Epidermal melanocyte (primary cell): ENCODE results near the gene TMEM222.
"Not testable (repeated sequence)": the region's sequence is repeated elsewhere in the genome, so short reads cannot be mapped to it uniquely, and the experiment has no call there.

ENCODE experiments used
- DNase-seq: peaks from one replicate; pipeline ENCODE4 v3.0.0; 2011; ENCODE audit warnings: low spot score; ENCODE audit not compliant: insufficient read length

The TMEM222 gene, protein sequence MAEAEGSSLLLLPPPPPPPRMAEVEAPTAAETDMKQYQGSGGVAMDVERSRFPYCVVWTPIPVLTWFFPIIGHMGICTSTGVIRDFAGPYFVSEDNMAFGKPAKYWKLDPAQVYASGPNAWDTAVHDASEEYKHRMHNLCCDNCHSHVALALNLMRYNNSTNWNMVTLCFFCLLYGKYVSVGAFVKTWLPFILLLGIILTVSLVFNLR

DNA sequence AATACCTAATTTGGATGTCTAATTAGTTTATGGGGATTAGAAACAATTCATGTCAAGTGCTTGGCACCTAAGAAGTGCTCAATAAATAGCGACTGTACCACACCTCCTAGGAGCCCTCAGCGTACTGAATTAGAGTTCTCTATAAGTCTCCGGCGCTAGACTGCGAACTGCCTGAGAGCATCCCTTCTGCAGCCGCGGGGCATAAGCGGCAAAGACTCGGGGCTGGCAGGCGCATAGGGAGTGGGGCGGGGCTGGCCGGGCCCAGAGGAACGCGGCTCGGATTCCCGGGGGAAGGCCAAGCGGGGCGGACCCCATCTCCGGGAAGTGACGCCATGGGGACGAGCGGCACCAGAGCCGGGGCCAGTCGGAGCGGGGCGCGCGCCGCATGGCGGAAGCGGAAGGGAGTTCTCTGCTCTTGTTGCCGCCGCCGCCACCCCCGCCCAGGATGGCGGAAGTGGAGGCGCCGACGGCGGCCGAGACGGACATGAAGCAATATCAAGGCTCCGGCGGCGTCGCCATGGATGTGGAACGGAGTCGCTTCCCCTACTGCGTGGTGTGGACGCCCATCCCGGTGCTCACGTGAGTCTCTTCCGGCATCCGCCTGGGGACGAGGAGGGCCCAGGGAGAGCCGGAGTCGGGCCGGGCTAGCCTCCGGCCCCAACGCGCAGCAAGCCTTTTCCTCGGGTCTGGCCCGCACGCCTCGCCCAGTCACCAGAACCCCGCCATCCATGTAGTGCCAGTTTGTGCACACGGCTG is at the start of gene TMEM222:
TMEM222 (plus strand) TSS at position 351 of the 756 bp plus-strand sequence; CDS start at position 386, 35 bp downstream.
- peak; percentile 95 for DNase-seq

DNA sequence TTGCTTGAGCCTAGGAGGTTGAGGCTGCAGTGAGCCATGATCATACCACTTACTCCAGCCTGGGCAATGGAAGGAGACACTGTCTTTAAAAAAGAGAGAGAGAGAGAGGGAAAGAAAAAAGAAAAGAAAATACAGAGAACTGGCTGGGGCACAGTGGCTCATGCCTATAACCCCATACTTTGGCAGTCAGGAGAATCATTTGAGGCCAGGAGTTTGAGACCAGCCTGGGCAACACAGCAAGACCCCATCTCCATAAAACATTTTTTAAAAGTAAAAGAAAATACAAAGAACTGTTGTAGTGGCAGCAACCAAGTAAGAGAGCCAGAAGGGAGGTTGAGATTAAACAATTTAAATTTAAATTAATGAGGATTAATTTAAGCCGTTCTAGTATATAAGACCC is 47.8 kb upstream of the TMEM222 start:
- DNase-seq = no peak

DNA sequence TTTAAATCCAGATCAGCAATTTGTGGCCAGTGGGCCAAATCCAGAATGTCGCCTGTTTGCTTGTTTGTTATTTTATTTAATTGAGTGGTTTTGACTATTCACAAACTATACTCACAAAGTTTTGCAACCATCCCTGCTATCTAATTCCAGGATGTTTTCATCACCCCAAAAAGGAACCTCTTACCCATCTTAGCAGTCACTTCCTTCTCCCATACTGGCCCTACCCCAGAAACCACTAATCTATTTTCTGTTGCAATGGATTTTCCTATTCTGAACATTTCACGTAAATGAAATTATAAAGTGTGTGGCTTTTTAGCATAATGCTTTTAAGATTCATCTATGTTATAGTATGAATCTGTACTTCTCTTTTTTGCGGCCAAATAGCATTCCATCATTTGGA is 46.3 kb upstream of the TMEM222 start:
- no peak for DNase-seq

GRCh38 chr1:27284425-27285273 is 37.3 kb upstream of the TMEM222 start:
- peak; percentile 97 for DNase-seq

DNA sequence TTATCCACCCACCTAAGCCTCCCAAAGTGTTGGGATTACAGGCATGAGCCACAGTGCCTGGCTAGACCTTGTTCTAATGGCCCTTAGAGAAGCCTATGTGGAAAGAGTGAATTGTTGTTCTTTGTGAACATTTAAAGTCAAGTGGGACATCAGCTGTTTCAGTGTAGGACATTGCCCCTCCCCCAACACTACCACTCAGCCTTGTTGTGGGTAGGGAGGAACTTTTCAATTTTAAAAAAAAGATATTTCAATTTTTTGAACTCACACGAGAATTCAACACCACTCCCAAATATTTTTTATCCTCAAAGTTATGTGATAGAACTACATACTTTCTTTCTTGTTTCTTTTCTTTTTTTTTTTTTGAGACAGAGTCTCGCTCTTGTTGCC is 36.7 kb upstream of the TMEM222 start:
- no peak for DNase-seq

GRCh38 chr1:27285821-27286220 is 36.1 kb upstream of the TMEM222 start:
- not testable (repeated sequence) for DNase-seq

DNA sequence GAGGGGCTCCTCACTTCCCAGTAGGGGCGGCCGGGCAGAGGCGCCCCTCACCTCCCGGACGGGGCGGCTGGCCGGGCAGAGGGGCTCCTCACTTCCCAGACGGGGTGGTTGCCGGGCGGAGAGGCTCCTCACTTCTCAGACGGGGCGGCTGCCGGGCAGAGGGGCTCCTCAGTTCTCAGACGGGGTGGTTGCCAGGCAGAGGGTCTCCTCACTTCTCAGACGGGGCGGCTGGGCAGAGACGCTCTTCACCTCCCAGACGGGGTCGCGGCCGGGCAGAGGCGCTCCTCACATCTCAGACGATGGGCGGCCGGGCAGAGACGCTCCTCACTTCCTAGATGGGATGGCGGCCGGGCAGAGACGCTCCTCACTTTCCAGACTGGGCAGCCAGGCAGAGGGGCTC is 32.8 kb upstream of the TMEM222 start:
- not testable (repeated sequence) for DNase-seq

GRCh38 chr1:27290581-27290980 is 31.4 kb upstream of the TMEM222 start:
- no peak for DNase-seq

- DNase-seq = no peak
Observed at GRCh38 chr1:27292106-27292505, 29.9 kb upstream of the TMEM222 start.

GRCh38 chr1:27293915-27294314 is 28.0 kb upstream of the TMEM222 start:
- DNase-seq = no peak

DNA sequence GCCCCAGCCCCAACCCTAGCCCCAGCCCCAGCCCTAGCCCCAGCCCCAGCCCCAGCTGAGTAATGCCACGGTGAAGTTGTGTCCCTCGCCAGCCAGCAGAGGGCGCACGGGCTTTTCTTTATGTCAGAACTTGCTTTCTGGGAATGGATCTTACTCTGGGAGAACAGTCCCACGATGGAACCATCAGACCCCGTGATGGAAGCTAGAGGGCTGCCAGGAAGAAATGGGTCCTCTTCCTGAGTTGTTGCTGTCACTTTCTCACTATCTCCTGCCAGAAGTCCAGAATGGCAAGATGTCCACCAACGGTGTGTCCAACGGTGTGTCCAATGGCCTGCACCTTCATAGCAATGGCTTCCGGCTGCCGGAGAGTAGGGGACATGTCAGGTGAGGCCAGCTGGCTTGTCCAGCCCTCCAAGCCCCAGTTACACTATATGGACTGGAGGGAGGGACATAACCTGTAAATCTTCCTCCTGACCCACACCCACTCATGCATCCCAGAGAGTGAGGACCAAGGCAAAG is 25.1 kb upstream of the TMEM222 start:
- DNase-seq = peak; percentile 78

DNA sequence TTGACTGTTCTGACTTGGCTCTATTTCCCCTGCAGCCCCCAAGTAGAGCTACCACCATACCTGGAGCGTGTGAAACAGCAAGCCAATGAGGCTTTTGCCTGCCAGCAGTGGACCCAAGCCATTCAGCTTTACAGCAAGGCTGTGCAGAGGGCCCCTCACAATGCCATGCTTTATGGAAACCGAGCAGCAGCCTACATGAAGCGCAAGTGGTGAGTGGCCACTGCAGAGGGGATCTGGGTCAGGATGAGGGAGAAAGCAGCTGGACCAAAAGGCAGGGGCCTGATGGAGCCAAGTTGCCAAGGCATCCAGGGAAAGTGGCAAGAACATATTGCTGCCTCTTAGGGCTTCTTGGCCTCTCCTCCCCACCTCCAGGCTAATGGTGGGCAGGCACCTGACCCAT is 24.1 kb upstream of the TMEM222 start:
- DNase-seq = no peak

- DNase-seq = no peak
Observed at GRCh38 chr1:27298632-27299384, 23.2 kb upstream of the TMEM222 start.

GRCh38 chr1:27299385-27300271 is 22.3 kb upstream of the TMEM222 start:
- DNase-seq = peak; percentile 94

DNA sequence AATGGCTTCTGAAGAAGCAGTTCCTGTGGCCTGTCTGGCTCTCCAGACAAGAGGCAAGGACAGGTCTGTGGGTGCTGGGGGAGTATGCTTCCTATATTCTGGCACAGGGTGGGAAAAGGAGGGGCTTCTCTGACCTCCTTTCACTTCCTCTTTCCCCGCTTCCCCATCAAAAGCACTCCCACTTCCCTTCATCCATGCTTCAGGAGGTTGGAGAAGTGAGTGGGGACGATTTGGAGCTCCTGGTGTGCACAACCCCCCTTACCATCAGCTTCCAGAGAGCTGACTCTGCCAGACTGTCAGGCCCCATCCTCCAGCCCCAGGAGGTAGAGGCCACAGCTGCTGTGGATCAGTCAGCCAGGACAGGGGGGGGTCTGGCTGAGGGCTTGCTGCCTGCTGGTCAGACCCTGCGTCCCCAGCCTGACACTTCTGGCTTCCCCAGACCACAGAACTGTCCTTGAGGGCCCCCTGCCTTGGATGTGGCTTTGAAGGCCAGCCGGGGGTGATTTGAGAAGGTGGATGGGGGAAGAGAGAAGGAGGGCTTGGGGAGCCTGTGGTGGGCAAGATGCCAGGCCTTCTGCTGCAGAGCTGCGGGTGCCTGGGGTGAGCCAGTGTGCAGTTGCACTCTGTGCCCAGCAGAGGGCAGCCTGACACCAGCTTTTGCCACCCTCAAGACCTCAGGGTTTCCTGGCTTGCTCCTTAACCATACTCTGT is 21.5 kb upstream of the TMEM222 start:
- DNase-seq = peak; percentile 92

- DNase-seq = no peak
Observed at GRCh38 chr1:27301052-27301422, 20.9 kb upstream of the TMEM222 start.

DNA sequence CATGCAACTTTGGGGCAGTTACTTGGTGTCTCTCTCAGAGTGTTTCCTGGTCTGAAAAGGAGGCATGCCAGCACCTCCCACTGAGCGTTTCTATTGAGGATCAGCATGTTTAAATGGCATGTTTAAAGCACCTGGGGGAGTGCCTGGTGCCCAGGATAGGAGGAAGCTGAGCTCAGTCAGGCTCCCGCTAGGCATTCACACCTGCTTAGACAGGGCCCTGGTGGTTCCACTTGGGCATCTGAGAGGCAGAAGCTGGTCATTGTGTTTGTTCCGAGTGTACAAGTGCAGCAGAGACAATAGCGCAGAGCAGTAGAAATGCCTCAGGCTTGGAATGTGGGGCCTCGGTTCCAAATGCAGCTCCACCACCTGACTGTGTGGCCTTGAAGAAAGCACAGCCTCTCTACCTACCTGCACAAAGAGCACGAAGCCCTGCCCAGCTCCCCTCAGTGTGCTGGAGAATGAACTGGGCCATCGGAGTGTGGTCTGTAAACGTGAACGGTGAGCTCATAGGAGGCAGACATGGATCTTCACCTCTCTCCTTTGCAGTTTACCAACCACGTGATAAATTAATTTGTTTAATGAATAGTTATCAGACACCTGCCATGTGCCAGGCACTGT is 20.3 kb upstream of the TMEM222 start:
- no peak for DNase-seq

GRCh38 chr1:27302612-27303011 is 19.4 kb upstream of the TMEM222 start:
- DNase-seq = no peak

- DNase-seq = no peak
Observed at GRCh38 chr1:27303509-27303908, 18.5 kb upstream of the TMEM222 start.
